Stimulated activated naive B cell treated with anti-CD40 and anti-IgM and Interleukin-4, amounts not matched to agents 10 μg/mL and 1 μg/mL and 100 μg/mL, for 72 hours (primary cell): Measurements from ENCODE around the gene MICA.
"Not testable (repeated sequence)": the region's sequence is repeated elsewhere in the genome, so short reads cannot be mapped to it uniquely, and the experiment has no call there.

Experiments
- ATAC-seq, 2 donors: fragments of 150-1000 bp; cut with Tn5 transposase; replicated peaks; 2 replicates each; pipeline ENCODE4 v1.10.0; 2021; ENCODE audit warnings: moderate library complexity in 1 of 2
- DNase-seq: peaks from one replicate; pipeline ENCODE4 v3.0.0; 2021
- H3K27ac Mint-ChIP-seq: one replicate; pipeline ENCODE4 v1.8.0; 2022; ENCODE audit warnings: mild to moderate bottlenecking, mixed read lengths
- H3K27me3 Mint-ChIP-seq, 2 donors: one replicate each; pipeline ENCODE4 v1.8.0; 2022; ENCODE audit warnings: mixed read lengths in 2 of 2
- H3K36me3 Mint-ChIP-seq, 2 donors: one replicate each; pipeline ENCODE4 v1.8.0; 2022; ENCODE audit warnings: mixed read lengths in 2 of 2, mild to moderate bottlenecking in 1 of 2
- H3K4me1 Mint-ChIP-seq, 2 donors: one replicate each; pipeline ENCODE4 v1.8.0; 2022; ENCODE audit warnings: mixed read lengths in 2 of 2, mild to moderate bottlenecking in 1 of 2
- H3K4me3 Mint-ChIP-seq, 2 donors: one replicate each; pipeline ENCODE4 v1.8.0; 2022; ENCODE audit warnings: mild to moderate bottlenecking in 2 of 2, mixed read lengths in 2 of 2, moderate library complexity in 1 of 2
- H3K9me3 Mint-ChIP-seq, 2 donors: one replicate each; pipeline ENCODE4 v1.8.0; 2022; ENCODE audit warnings: mixed read lengths in 2 of 2, mild to moderate bottlenecking in 1 of 2

Gene MICA

GRCh38 chr6:31407699-31408098 lies 4.3 kb downstream of the MICA start:
- peaks cover 35 to 66% of the 10 kb centered on the region in 2 donors for H3K4me1 Mint-ChIP-seq
- no peak for ATAC-seq
- no peak for DNase-seq
- no peak overlapping the region for H3K4me3 Mint-ChIP-seq
- no peaks in the 10 kb centered on the region for H3K27me3 Mint-ChIP-seq
- H3K9me3 Mint-ChIP-seq: peaks cover 0 to 1% of the 10 kb centered on the region in 2 donors
- no peak overlapping the region for H3K27ac Mint-ChIP-seq
- peaks cover 15 to 29% of the 10 kb centered on the region in 2 donors for H3K36me3 Mint-ChIP-seq

GRCh38 chr6:31412506-31412905 lies 9.1 kb downstream of the MICA start:
- peaks cover 45 to 58% of the 10 kb centered on the region in 2 donors for H3K36me3 Mint-ChIP-seq
- H3K4me3 Mint-ChIP-seq: no peak overlapping the region
- no peaks in the 10 kb centered on the region for H3K27me3 Mint-ChIP-seq
- H3K27ac Mint-ChIP-seq: no peak overlapping the region
- peaks cover 0 to 5% of the 10 kb centered on the region in 2 donors for H3K9me3 Mint-ChIP-seq
- H3K4me1 Mint-ChIP-seq: peaks cover 18 to 34% of the 10 kb centered on the region in 2 donors
- ATAC-seq: no peak
- no peak for DNase-seq

- Mint-ChIP-seq H3K27ac (peak overlapping the region; percentile 10), H3K4me1 (peaks cover 14 to 19% of the 10 kb centered on the region in 2 donors), H3K36me3 (peaks cover 56 to 60% of the 10 kb centered on the region in 2 donors)
- not testable (repeated sequence) for H3K9me3 Mint-ChIP-seq, ATAC-seq, H3K27me3 Mint-ChIP-seq, DNase-seq, H3K4me3 Mint-ChIP-seq
These were observed 10.9 kb downstream of the MICA start for GRCh38 chr6:31414148-31414770.

GRCh38 chr6:31414771-31415265 lies 11.4 kb downstream of the MICA start:
- Mint-ChIP-seq H3K9me3 (peaks cover 0 to 6% of the 10 kb centered on the region in 2 donors), H3K36me3 (peaks cover 58 to 59% of the 10 kb centered on the region in 2 donors), H3K27me3 (no peaks in the 10 kb centered on the region), H3K4me1 (peaks cover 15 to 19% of the 10 kb centered on the region in 2 donors), H3K27ac (peak overlapping the region; percentile 10), H3K4me3 (no peak overlapping the region)
- DNase-seq (no peak), ATAC-seq (no peak)

- no peak for ATAC-seq
- Mint-ChIP-seq H3K4me3 (no peak overlapping the region), H3K36me3 (peaks cover 50 to 53% of the 10 kb centered on the region in 2 donors), H3K27ac (peak overlapping the region; percentile 33), H3K4me1 (peaks cover 14 to 22% of the 10 kb centered on the region in 2 donors), H3K27me3 (no peaks in the 10 kb centered on the region), H3K9me3 (peaks cover 0 to 9% of the 10 kb centered on the region in 2 donors)
- DNase-seq: no peak
These were observed 13.1 kb downstream of the MICA start for GRCh38 chr6:31416394-31417014.

GRCh38 chr6:31418251-31418650 lies 14.9 kb downstream of the MICA start:
- no peak for DNase-seq
- H3K27ac Mint-ChIP-seq: no peak overlapping the region
- H3K4me1 Mint-ChIP-seq: peaks cover 23 to 35% of the 10 kb centered on the region in 2 donors
- H3K36me3 Mint-ChIP-seq: peaks cover 37 to 47% of the 10 kb centered on the region in 2 donors
- H3K9me3 Mint-ChIP-seq: peaks cover 0 to 9% of the 10 kb centered on the region in 2 donors
- no peak for ATAC-seq
- H3K4me3 Mint-ChIP-seq: no peak overlapping the region
- no peaks in the 10 kb centered on the region for H3K27me3 Mint-ChIP-seq

- no peak for DNase-seq
- no peaks in the 10 kb centered on the region for H3K27me3 Mint-ChIP-seq
- peak overlapping the region; percentile 65 for H3K27ac Mint-ChIP-seq
- peaks cover 0 to 9% of the 10 kb centered on the region in 2 donors for H3K9me3 Mint-ChIP-seq
- ATAC-seq: peak; percentile 71
- no peak overlapping the region for H3K4me3 Mint-ChIP-seq
- peaks cover 24 to 36% of the 10 kb centered on the region in 2 donors for H3K36me3 Mint-ChIP-seq
- H3K4me1 Mint-ChIP-seq: peaks cover 30 to 38% of the 10 kb centered on the region in 2 donors
These were observed 16.4 kb downstream of the MICA start for GRCh38 chr6:31419842-31420241.

GRCh38 chr6:31420546-31420945 lies 17.2 kb downstream of the MICA start:
- H3K4me1 Mint-ChIP-seq: peaks cover 31 to 38% of the 10 kb centered on the region in 2 donors
- peaks cover 0 to 9% of the 10 kb centered on the region in 2 donors for H3K9me3 Mint-ChIP-seq
- peaks cover 24 to 32% of the 10 kb centered on the region in 2 donors for H3K36me3 Mint-ChIP-seq
- ATAC-seq: no peak
- no peak overlapping the region for H3K27ac Mint-ChIP-seq
- DNase-seq: no peak
- no peaks in the 10 kb centered on the region for H3K27me3 Mint-ChIP-seq
- H3K4me3 Mint-ChIP-seq: no peak overlapping the region

GRCh38 chr6:31422587-31422986 lies 19.2 kb downstream of the MICA start:
- Mint-ChIP-seq H3K4me3 (no peak overlapping the region), H3K27ac (no peak overlapping the region), H3K4me1 (peaks cover 35 to 43% of the 10 kb centered on the region in 2 donors), H3K36me3 (peaks cover 9 to 16% of the 10 kb centered on the region in 2 donors), H3K27me3 (no peaks in the 10 kb centered on the region), H3K9me3 (peaks cover 0 to 12% of the 10 kb centered on the region in 2 donors)
- DNase-seq: no peak
- ATAC-seq: no peak

GRCh38 chr6:31423550-31423949 lies 20.2 kb downstream of the MICA start:
- peaks cover 4 to 8% of the 10 kb centered on the region in 2 donors for H3K36me3 Mint-ChIP-seq
- H3K4me1 Mint-ChIP-seq: peaks cover 33 to 43% of the 10 kb centered on the region in 2 donors
- no peak overlapping the region for H3K4me3 Mint-ChIP-seq
- ATAC-seq (peak in 1 of 2 donors; percentile 42), DNase-seq (no peak)
- H3K27me3 Mint-ChIP-seq: no peaks in the 10 kb centered on the region
- H3K9me3 Mint-ChIP-seq: peaks cover 0 to 12% of the 10 kb centered on the region in 2 donors
- H3K27ac Mint-ChIP-seq: no peak overlapping the region

- H3K27ac Mint-ChIP-seq: no peak overlapping the region
- no peaks in the 10 kb centered on the region for H3K27me3 Mint-ChIP-seq
- no peak for ATAC-seq
- H3K4me3 Mint-ChIP-seq: no peak overlapping the region
- peaks cover 27% of the 10 kb centered on the region in 2 donors for H3K4me1 Mint-ChIP-seq
- peaks cover 6 to 18% of the 10 kb centered on the region in 2 donors for H3K9me3 Mint-ChIP-seq
- H3K36me3 Mint-ChIP-seq: peaks cover 4 to 5% of the 10 kb centered on the region in 2 donors
- DNase-seq: no peak
These were observed 23.3 kb downstream of the MICA start for GRCh38 chr6:31426395-31427354.

- Mint-ChIP-seq H3K9me3 (peaks cover 6 to 18% of the 10 kb centered on the region in 2 donors), H3K27ac (peak overlapping the region; percentile 10), H3K36me3 (peaks cover 4 to 5% of the 10 kb centered on the region in 2 donors), H3K27me3 (peaks cover 0 to 12% of the 10 kb centered on the region in 2 donors), H3K4me3 (no peak overlapping the region), H3K4me1 (peaks cover 4 to 6% of the 10 kb centered on the region in 2 donors)
- ATAC-seq: no peak
- DNase-seq: no peak
These were observed 27.1 kb downstream of the MICA start for GRCh38 chr6:31430449-31430848.

GRCh38 chr6:31435051-31435450 lies 31.7 kb downstream of the MICA start:
- not testable (repeated sequence) for H3K27ac Mint-ChIP-seq, H3K4me3 Mint-ChIP-seq, ATAC-seq, H3K4me1 Mint-ChIP-seq, DNase-seq
- Mint-ChIP-seq H3K27me3 (peaks cover 24 to 45% of the 10 kb centered on the region in 2 donors), H3K36me3 (peaks cover 9 to 11% of the 10 kb centered on the region in 2 donors), H3K9me3 (peaks cover 12 to 17% of the 10 kb centered on the region in 2 donors)

GRCh38 chr6:31438222-31438621 lies 34.8 kb downstream of the MICA start:
- Mint-ChIP-seq H3K36me3 (peaks cover 4 to 7% of the 10 kb centered on the region in 2 donors), H3K27me3 (peaks cover 40 to 62% of the 10 kb centered on the region in 2 donors), H3K4me1 (peaks cover 7 to 8% of the 10 kb centered on the region in 2 donors), H3K9me3 (peaks cover 6 to 8% of the 10 kb centered on the region in 2 donors), H3K4me3 (no peak overlapping the region), H3K27ac (no peak overlapping the region)
- ATAC-seq: no peak
- no peak for DNase-seq
